GM18909 (cell line): ENCODE measurements around the gene SCFD1.

Experiments used
- ATAC-seq: cut with Tn5 transposase; IDR thresholded peaks from one replicate; pipeline ENCODE4 v1.9.1; 2021; ENCODE audit warnings: mild to moderate bottlenecking; ENCODE audit not compliant: unreplicated experiment, poor library complexity

SCFD1 gene

GRCh38 chr14:30748343-30748742 lies 126.2 kb downstream of the SCFD1 start:
- ATAC-seq, result no peak

DNA sequence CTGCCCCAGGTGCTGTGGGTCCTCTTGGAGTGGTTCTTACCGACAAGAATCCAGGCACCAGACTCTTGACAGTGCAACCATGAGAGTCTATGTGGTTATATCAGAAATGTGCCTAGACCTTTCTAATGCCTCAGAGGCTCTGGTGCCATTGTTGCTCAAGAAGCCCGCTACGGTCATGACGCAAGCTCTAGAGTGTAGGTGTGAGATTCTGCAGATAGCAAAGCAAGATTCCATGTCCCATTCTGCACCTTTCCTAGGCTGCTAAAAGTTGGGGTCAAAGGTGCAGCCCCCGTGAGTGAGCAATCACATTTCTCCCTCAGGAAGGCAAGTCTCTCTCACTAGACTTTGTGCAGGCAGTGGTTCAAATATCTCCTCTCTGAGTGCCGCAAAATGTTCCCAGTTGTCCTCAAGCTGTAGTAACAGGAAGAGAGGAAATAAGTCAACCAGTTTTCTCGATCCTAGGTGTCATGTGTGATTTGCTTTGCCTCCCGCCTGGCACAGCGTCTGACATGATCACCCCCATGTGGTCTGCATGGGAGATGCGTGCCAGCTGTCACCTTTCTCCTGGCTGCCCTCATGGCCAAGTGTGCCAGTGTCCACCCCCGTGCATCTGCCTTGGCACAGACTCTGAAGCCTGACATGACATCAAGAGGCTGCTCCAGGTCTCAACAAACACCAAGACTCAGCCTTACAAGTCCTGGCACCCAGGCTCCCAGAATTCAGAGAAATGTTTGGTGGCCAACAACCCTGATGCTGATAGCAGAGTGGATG lies 129.7 kb downstream of the SCFD1 start:
- no peak for ATAC-seq

DNA sequence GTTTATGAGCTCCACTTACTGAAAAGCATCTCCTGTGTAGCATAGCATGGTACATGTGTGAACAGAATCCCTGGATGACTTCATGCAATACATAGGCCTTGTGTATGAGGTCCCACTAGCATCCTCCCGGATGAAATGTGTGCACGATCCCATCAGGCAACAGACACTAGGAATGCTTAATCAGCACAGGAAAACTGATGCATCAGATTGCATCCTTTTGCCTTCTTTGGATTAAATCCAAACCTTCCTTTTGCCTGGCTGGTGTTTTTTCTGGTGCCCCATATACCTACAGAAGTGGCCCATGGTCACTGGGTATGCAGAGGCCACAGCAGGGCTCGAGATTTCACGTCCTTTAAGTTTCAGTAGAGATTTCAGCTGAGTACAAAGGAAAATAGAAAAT lies 131.3 kb downstream of the SCFD1 start:
- no peak for ATAC-seq

DNA sequence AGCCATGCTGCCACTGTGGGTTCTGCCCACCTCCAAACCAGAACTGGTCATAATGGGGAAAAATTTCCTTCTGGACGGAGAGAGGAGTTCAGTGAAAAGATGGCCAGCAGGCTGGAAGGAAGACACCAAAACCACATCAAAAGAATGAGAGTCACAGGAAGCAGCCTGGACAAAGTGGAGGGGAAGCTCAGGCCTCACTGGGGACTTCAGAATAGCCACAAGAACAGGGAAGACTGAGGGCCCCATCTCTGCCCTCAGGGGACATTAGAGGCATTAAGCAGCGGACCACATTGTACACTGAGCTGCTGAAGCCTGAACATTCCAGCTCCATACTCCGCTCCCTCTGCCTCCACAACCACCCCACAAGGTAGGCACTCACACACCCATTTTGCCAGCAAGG lies 132.7 kb downstream of the SCFD1 start:
- no peak for ATAC-seq

- ATAC-seq, result no peak
Observed at GRCh38 chr14:30756594-30756993, 134.5 kb downstream of the SCFD1 start.

DNA sequence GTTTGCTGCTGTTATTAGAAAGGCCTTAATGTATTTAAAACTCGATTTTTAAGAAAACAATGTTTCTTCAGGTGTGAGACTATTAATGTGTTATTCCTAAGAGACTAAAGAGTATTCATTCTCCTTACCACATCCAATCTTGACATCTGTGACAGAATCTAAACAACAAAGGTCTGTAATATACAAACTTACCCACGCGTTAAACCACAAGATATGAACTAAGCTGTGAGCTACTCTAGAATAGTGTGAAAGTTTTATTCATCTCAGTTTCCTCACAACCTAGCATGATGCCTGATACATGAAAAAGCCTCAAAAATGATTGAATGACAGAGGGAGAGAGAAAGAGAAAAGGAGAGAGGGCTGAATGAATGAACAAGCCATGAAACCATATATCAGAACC lies 135.0 kb downstream of the SCFD1 start:
- no peak for ATAC-seq

GRCh38 chr14:30759172-30760125 lies 137.3 kb downstream of the SCFD1 start:
- ATAC-seq, result no peak

DNA sequence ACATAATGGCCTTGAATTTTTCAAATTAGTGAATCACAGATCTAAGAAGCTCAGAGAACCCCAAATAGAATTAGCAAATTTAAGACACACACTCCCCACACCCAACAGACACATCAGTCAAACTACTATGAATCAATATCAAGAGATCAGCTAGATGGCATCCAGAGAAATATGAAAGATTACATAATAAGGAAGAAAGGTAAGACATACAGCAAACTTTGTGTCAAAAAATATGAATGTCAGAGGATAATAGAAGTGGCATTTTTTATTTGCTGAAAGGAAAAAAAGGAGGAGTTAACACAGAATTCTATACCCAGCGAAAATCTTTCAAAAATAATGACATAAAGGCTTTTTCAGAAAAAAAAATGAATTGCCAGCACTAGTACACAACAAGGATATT lies 141.8 kb downstream of the SCFD1 start:
- ATAC-seq, result no peak

DNA sequence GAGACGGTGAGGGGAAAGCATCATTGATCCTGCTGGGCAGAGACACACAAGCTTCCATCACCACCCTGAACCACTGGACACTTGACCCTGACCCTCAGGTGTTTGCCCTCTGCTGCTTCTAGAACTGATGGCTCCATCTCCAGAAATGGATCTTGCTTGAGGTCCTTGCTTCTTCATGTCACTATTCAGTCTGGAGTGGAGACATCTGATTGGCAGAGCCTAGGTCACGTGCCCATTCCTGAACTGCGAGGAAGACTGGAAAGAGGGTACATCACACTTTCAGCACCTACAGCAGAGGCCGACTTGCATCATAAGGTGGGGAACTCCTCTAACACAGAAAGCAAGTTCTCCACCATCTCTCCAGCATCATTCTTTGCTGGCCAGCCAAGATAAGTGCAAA lies 145.5 kb downstream of the SCFD1 start:
- ATAC-seq, result no peak

DNA sequence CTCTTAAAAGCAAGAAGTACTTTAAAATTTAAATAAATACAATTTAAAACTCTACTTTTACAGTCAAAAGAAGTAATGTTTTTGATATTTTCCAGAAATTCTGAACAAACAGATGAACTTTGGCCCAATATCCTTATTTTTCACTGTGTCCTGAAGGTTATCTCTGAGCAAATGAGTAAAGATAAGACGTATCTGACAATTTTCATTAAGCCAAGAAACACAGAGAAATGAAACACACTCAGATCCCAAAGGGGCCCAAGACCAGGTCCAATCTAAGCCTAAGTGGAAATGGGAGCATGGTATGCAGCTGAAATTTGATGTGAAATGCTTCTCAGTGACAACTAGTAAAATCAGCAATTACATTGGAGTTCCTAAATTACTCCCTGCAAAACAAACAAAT lies 146.7 kb downstream of the SCFD1 start:
- no peak for ATAC-seq

GRCh38 chr14:30770376-30770775 lies 148.3 kb downstream of the SCFD1 start:
- no peak for ATAC-seq

DNA sequence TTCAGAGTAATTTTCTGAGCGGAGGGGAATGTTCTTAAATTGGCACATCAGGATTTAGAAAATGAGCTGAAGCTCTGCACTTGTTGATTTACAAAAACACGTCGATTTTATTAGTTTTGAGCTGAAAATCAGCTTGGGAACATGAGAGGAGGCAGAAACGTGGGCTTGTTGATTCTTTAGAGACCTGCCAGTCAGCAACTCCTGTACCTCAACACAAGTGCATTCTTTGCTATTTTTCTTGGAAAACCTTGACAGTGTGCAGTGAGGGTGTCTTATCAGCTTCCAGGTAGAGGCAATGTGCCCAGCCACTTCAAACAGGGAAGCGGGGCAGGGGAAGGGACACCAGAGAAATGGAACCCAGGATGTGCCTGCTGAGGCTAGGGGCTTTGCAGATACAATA lies 149.5 kb downstream of the SCFD1 start:
- ATAC-seq, result no peak

DNA sequence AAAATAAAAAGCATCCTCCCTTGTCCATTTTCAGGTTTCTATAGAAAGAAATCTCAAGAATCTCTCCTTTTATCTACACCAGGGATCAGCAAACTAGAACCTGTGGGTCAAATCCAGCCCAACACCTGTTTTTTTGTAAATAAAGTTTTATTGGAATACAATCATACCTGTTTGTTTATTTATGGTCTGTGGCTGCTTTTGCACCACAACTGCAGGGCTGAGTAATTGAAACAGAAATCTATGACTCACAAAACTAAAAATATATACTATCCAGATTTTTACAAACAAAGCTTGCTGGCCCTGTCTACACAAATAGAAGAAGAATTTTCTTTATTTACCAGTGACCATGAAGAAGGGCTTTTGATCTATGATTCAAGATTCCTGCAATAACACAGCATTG lies 157.1 kb downstream of the SCFD1 start:
- ATAC-seq, result no peak
